GM12872 (cell line): ENCODE measurements around the gene ADAMTS1.

ENCODE experiments used
- TF ChIP-seq, protein P1 (sequence below): IDR thresholded peaks from 3 replicates; pipeline ENCODE4 v1.5.1; 2011; ENCODE audit warnings: low read depth, mild to moderate bottlenecking, low read length, moderate library complexity; ENCODE audit not compliant: insufficient read depth

ADAMTS1 gene

DNA sequence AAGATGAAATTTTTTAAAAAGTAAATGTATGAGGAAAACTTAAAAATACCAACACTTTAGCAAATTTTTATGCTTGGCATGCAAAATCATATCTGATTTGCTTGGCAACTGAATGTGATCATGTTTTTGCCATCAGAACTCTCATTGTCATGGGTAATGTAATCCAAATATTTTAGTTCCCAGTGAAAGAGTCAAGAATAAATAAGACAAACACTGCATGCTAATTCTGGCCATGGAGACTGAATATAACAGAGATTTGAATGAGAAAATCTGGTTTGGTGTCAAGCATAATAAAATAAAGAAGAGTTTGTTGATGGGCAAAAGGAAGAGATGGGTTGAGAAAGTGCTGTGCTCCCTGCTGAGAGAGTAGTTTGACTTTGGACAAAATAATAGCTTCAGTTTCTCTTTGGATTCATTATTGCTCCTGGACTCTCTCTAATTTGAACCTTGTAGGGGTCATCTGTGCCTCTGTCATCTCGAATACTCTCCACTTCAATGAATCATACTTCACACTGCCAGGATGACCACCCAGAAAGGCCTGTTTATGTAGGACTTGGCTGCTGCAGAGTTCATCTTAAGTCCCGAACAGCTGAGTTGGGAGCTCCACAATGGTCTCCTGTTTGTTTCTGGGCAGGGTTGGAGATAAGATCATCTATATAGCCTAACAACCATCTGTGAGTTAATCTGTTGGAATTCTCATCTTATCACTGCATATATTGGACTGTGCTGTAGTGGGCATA lies 34.4 kb downstream of the ADAMTS1 start:
- TF ChIP-seq, protein P1, sequence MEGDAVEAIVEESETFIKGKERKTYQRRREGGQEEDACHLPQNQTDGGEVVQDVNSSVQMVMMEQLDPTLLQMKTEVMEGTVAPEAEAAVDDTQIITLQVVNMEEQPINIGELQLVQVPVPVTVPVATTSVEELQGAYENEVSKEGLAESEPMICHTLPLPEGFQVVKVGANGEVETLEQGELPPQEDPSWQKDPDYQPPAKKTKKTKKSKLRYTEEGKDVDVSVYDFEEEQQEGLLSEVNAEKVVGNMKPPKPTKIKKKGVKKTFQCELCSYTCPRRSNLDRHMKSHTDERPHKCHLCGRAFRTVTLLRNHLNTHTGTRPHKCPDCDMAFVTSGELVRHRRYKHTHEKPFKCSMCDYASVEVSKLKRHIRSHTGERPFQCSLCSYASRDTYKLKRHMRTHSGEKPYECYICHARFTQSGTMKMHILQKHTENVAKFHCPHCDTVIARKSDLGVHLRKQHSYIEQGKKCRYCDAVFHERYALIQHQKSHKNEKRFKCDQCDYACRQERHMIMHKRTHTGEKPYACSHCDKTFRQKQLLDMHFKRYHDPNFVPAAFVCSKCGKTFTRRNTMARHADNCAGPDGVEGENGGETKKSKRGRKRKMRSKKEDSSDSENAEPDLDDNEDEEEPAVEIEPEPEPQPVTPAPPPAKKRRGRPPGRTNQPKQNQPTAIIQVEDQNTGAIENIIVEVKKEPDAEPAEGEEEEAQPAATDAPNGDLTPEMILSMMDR = no peak

DNA sequence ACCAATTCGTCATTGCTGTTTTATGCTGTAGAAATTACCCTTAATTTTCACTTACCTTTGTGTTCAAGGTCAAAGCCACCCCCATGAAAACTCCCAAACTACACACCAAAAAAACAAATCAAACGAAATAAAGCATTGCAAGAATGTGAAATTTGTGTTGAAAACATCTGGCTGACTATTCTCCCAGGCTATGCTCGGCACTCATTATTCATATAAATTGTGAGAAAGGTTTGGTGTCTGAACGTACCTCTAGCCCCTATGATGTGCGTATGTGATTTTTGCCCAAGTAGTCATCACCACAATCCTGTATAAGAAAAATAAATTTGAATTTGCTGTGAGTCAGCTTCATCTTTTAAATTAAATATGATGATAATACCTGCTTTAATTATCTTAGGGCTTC lies 34.9 kb downstream of the ADAMTS1 start:
- TF ChIP-seq, protein P1 = no peak

DNA sequence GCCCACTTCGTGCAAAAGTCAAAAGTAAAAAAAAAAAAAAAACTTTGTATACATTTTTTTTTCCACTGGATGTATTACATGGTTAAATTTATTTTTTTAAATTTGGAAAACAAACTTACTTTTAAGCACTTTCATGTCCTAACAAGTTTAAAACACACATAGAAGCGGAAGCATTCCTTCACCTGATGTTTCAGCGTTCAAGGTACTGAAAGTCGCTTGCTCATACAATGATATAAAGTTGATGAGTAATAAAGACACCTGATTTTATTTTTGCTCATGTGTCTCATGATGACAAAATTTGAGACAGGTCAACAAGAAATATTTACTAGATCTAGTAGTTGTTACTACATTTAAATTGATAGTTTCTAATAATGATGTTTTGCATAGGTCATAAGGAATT lies 35.5 kb downstream of the ADAMTS1 start:
- TF ChIP-seq, protein P1 = no peak

DNA sequence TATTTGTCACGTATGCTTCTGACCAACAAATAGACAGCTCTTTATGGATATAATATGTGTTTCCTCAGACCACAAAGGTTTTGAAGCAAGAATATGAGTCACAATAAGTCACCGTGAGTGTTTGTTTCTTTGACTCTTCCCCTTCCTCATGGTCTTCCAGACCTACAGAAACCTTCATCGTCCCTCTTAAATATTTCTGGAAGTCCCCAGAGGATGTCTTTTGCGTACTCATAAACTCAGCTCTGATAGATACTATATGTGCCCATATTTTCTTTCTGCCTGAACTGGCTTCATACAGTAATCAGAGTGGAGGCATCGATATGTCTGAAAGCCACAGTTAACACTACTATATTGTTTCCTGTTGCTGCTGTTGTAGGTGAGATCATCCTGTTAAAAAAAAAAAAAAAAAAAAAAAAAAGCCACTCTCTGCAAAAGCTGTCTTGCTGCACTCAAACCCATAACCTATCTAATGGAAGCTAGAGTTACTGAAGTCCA lies 38.4 kb downstream of the ADAMTS1 start:
- TF ChIP-seq, protein P1 = no peak

DNA sequence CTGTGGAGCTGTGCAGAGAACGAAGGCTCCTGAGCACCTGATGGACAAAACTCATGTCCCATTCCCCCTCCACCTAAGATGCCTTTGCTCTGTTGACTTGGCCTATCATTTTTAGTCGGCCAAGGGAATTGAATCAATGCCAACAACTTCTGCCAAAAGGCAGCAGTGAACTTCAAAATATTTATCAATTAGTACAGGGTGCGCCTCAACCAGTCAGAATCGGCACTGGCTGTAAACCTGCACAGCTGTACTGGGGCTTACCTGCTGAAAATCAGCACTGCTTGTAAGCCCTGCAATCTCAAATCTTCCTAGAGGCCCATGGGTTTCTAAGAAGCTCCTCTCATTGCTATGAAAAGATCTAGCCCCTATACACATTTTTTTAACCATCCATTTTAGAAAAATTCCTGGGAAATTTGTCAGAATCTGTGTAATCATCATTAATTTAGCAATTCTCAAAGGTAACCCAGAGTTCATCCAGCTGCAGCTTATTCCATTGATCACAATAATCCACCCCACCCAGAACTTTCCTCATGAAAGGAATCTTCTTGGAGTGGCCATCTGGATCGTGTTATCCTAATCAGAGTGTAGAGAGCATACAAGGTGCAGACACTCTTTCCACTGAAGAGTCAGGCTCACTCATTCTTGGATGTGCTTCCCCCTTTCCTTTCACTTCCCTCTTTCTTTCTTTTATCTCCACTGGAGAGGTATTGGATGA lies 40.2 kb downstream of the ADAMTS1 start:
- TF ChIP-seq, protein P1 = no peak

DNA sequence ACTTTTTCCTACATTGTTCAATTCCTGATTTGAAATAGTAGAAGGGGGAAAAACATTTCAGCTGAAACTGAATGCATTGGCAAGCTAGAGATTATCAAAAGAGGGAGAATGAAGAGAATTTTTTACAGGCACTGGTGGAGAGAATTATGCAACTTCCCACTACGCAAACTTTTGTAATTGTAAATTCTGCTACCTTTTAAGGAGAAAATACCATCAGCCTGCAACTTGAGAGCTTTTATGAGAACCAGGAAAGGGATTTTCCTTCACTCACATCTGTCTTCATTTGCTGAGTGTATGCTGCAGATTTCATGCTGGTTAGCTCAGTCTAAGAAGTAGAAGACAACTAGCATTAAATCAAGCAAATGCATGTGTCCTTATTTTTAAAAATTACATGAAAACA lies 43.7 kb downstream of the ADAMTS1 start:
- TF ChIP-seq, protein P1 = no peak

DNA sequence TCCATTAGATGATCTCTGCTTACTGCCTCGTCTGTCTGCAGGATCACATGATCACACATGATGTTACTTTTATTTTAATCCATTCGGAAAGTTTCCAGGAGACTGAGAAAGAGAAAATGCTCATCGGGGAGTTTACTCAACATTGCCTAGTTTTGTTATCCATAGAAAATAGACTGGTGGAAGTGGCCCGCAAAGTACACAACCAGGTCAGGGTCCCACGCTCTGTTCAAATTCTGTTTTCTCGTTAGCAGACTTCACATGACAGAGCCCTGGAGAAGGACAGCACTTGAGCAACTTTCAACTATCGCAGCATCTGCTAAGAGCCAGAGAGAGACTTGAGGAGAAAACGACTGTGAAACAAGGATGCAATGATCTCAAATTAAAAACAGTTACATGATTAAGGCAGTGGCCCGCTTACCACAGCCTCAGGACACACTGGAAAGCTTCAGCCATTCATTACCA lies 44.2 kb downstream of the ADAMTS1 start:
- TF ChIP-seq, protein P1 = no peak
